Measurements from ENCODE around the gene KRTAP3-1.

Gene KRTAP3-1

GRCh38 chr17:41020336-41020735, 11.4 kb upstream of the KRTAP3-1 start:
- no peak overlapping the region for H3K4me3 ChIP-seq (ENCODE audit: low read length)
- DNase-seq (ENCODE audit: low read depth), result no peak
- no peak for TF ChIP-seq CTCF (conservative IDR thresholded peaks at IDR 0.05; ENCODE audit: low read depth, low read length)

GRCh38 chr17:41019415-41019814, 10.5 kb upstream of the KRTAP3-1 start:
- no peak for TF ChIP-seq CTCF (conservative IDR thresholded peaks at IDR 0.05; ENCODE audit: low read depth, low read length)
- no peak for DNase-seq (ENCODE audit: low read depth)
- H3K4me3 ChIP-seq (ENCODE audit: low read length), result no peak overlapping the region

- no peak for TF ChIP-seq CTCF (conservative IDR thresholded peaks at IDR 0.05; ENCODE audit: low read depth, low read length)
- DNase-seq (ENCODE audit: low read depth), result no peak
- no peak overlapping the region for H3K4me3 ChIP-seq (ENCODE audit: low read length)
Observed at GRCh38 chr17:41018541-41018940, 9.6 kb upstream of the KRTAP3-1 start.

GRCh38 chr17:41016578-41017215, 7.8 kb upstream of the KRTAP3-1 start:
- H3K4me3 ChIP-seq (ENCODE audit: low read length), result no peak overlapping the region
- TF ChIP-seq CTCF (conservative IDR thresholded peaks at IDR 0.05; ENCODE audit: low read depth, low read length), result no peak
- DNase-seq (ENCODE audit: low read depth), result no peak

- no peak overlapping the region for H3K4me3 ChIP-seq (ENCODE audit: low read length)
- no peak for DNase-seq (ENCODE audit: low read depth)
- no peak for TF ChIP-seq CTCF (conservative IDR thresholded peaks at IDR 0.05; ENCODE audit: low read depth, low read length)
Observed at GRCh38 chr17:41015454-41015853, 6.5 kb upstream of the KRTAP3-1 start.

GRCh38 chr17:41013606-41014005, 4.7 kb upstream of the KRTAP3-1 start:
- no peak for DNase-seq (ENCODE audit: low read depth)
- no peak overlapping the region for H3K4me3 ChIP-seq (ENCODE audit: low read length)
- TF ChIP-seq CTCF (conservative IDR thresholded peaks at IDR 0.05; ENCODE audit: low read depth, low read length), result no peak

GRCh38 chr17:41013181-41013580, 4.3 kb upstream of the KRTAP3-1 start:
- no peak for DNase-seq (ENCODE audit: low read depth)
- H3K4me3 ChIP-seq (ENCODE audit: low read length), result no peak overlapping the region
- TF ChIP-seq CTCF (conservative IDR thresholded peaks at IDR 0.05; ENCODE audit: low read depth, low read length), result no peak
